HG02763 (cell line): ENCODE results near the gene ACTL6B.
"Not testable (repeated sequence)": the region's sequence is repeated elsewhere in the genome, so short reads cannot be mapped to it uniquely, and the experiment has no call there.

Source experiments
- ATAC-seq: cut with Tn5 transposase; IDR thresholded peaks from one replicate; pipeline ENCODE4 v1.9.1; 2021; ENCODE audit warnings: mild to moderate bottlenecking, moderate library complexity; ENCODE audit not compliant: unreplicated experiment

Gene ACTL6B

GRCh38 chr7:100671353-100672327 lies 15.4 kb upstream of the ACTL6B start:
- ATAC-seq = no peak

GRCh38 chr7:100670074-100670473 lies 13.8 kb upstream of the ACTL6B start:
- ATAC-seq = no peak

- not testable (repeated sequence) for ATAC-seq
These were observed 12.9 kb upstream of the ACTL6B start for GRCh38 chr7:100669106-100669505.

GRCh38 chr7:100668069-100668449 lies 11.8 kb upstream of the ACTL6B start:
- ATAC-seq = no peak

- no peak for ATAC-seq
These were observed 11.3 kb upstream of the ACTL6B start for GRCh38 chr7:100667331-100668068.

- no peak for ATAC-seq
These were observed 9.0 kb upstream of the ACTL6B start for GRCh38 chr7:100665168-100665726.

- ATAC-seq = not testable (repeated sequence)
These were observed 6.0 kb upstream of the ACTL6B start for GRCh38 chr7:100662194-100662776.

- no peak for ATAC-seq
These were observed 1.1 kb downstream of the ACTL6B start for GRCh38 chr7:100654908-100655831.

GRCh38 chr7:100649826-100650565 lies 6.3 kb downstream of the ACTL6B start:
- no peak for ATAC-seq

- no peak for ATAC-seq
These were observed 13.7 kb downstream of the ACTL6B start for GRCh38 chr7:100642534-100642907.

- ATAC-seq = no peak
These were observed 14.3 kb downstream of the ACTL6B start for GRCh38 chr7:100641860-100642533.

GRCh38 chr7:100641463-100641859 lies 14.8 kb downstream of the ACTL6B start, which contains the start of gene TFR2:
TSS of gene TFR2 (minus strand) at chr7:100641552. CDS start at chr7:100641509, 43 bp downstream.
- no peak for ATAC-seq

- ATAC-seq = no peak
These were observed 15.5 kb downstream of the ACTL6B start for GRCh38 chr7:100640517-100641440.

- no peak for ATAC-seq
These were observed 16.2 kb downstream of the ACTL6B start for GRCh38 chr7:100639995-100640516.

GRCh38 chr7:100632951-100633717 lies 23.1 kb downstream of the ACTL6B start:
- ATAC-seq = no peak

GRCh38 chr7:100630066-100630465 lies 26.2 kb downstream of the ACTL6B start:
- no peak for ATAC-seq
